H9 (cell line): Measurements from ENCODE around the gene USP12. TPM values are rescaled to one million over a fixed set of nuclear protein-coding genes. Genes with fewer than 3 reads are reported as not detected.

Experiments
- DNase-seq: peaks from one replicate; pipeline ENCODE4 v3.0.0-alpha.2; 2017
- H2AFZ ChIP-seq: one replicate; pipeline ENCODE4 v1.6.1; 2013; ENCODE audit warnings: mild to moderate bottlenecking, low read length, control low read depth, moderate library complexity
- H2AK5ac ChIP-seq: 2 replicates; pipeline ENCODE4 v1.6.1; 2013; ENCODE audit warnings: low read length, control low read depth, mixed read lengths; ENCODE audit not compliant: insufficient read length
- H2BK120ac ChIP-seq: one replicate; pipeline ENCODE4 v1.6.1; 2013; ENCODE audit warnings: low read depth, mild to moderate bottlenecking, low read length, control low read depth, inconsistent platforms; ENCODE audit not compliant: poor library complexity, severe bottlenecking
- H2BK12ac ChIP-seq: 2 replicates; pipeline ENCODE4 v1.6.1; 2013; ENCODE audit warnings: low read length, control low read depth, mixed read lengths, low read depth; ENCODE audit not compliant: insufficient read length
- H2BK15ac ChIP-seq: 2 replicates; pipeline ENCODE4 v1.6.1; 2013; ENCODE audit warnings: low read depth, low read length, control low read depth
- H2BK20ac ChIP-seq: one replicate; pipeline ENCODE4 v1.6.1; 2013; ENCODE audit warnings: low read depth, mild to moderate bottlenecking, low read length, control low read depth, inconsistent platforms; ENCODE audit not compliant: poor library complexity, severe bottlenecking
- H2BK5ac ChIP-seq: 2 replicates; pipeline ENCODE4 v1.6.1; 2013; ENCODE audit warnings: low read length, control low read depth, mixed read lengths; ENCODE audit not compliant: insufficient read length
- H3K14ac ChIP-seq: 2 replicates; pipeline ENCODE4 v1.6.1; 2013; ENCODE audit warnings: low read length, control low read depth; ENCODE audit not compliant: insufficient read depth
- H3K18ac ChIP-seq: 2 replicates; pipeline ENCODE4 v1.6.1; 2013; ENCODE audit warnings: low read depth, mild to moderate bottlenecking, mixed read lengths, low read length, control low read depth; ENCODE audit not compliant: insufficient read length
- H3K23ac ChIP-seq: 2 replicates; pipeline ENCODE4 v1.6.1; 2013; ENCODE audit warnings: low read length, control low read depth, mixed read lengths, low read depth; ENCODE audit not compliant: insufficient read length
- H3K23me2 ChIP-seq: 2 replicates; pipeline ENCODE4 v1.6.1; 2013; ENCODE audit warnings: low read depth, mild to moderate bottlenecking, mixed read lengths, low read length, control low read depth; ENCODE audit not compliant: insufficient read length, poor library complexity, severe bottlenecking
- H3K27ac ChIP-seq: 2 replicates; pipeline ENCODE4 v1.5.1; 2013; ENCODE audit warnings: low read length, control low read depth, mixed read lengths, low read depth; ENCODE audit not compliant: insufficient read length
- H3K27me3 ChIP-seq: 2 replicates; pipeline ENCODE4 v1.6.1; 2013; ENCODE audit warnings: low read length, control low read depth, inconsistent platforms; ENCODE audit not compliant: insufficient read depth
- H3K4ac ChIP-seq: 2 replicates; pipeline ENCODE4 v1.6.1; 2013; ENCODE audit warnings: low read depth, mild to moderate bottlenecking, control low read depth, inconsistent platforms, low read length, moderate library complexity
- H3K4me1 ChIP-seq: 2 replicates; pipeline ENCODE4 v1.6.1; 2013; ENCODE audit warnings: low read length, control low read depth, inconsistent platforms; ENCODE audit not compliant: insufficient read depth
- H3K4me2 ChIP-seq: 2 replicates; pipeline ENCODE4 v1.6.1; 2013; ENCODE audit warnings: low read length, control low read depth, mixed read lengths; ENCODE audit not compliant: insufficient read length, insufficient read depth
- H3K56ac ChIP-seq: 2 replicates; pipeline ENCODE4 v1.6.1; 2013; ENCODE audit warnings: low read depth, mild to moderate bottlenecking, mixed read lengths, low read length, control low read depth; ENCODE audit not compliant: insufficient read length
- H3K79me1 ChIP-seq: 2 replicates; pipeline ENCODE4 v1.6.1; 2013; ENCODE audit warnings: low read depth, mild to moderate bottlenecking, moderate library complexity, low read length, control low read depth, inconsistent platforms; ENCODE audit not compliant: insufficient read depth, poor library complexity, severe bottlenecking
- H3K79me2 ChIP-seq: 2 replicates; pipeline ENCODE4 v1.6.1; 2013; ENCODE audit warnings: low read length, control low read depth, inconsistent platforms; ENCODE audit not compliant: insufficient read depth
- H3K9ac ChIP-seq: 2 replicates; pipeline ENCODE4 v1.6.1; 2013; ENCODE audit warnings: low read length, control low read depth, mixed read lengths; ENCODE audit not compliant: insufficient read length; ENCODE audit errors: extremely low read depth
- H3K9me3 ChIP-seq: one replicate; pipeline ENCODE4 v1.6.1; 2013; ENCODE audit warnings: low read depth, low read length, inconsistent platforms; ENCODE audit not compliant: control insufficient read depth
- H3T11ph ChIP-seq: one replicate; pipeline ENCODE4 v1.6.1; 2013; ENCODE audit warnings: mild to moderate bottlenecking, low read length, control low read depth, inconsistent platforms
- H4K20me1 ChIP-seq: one replicate; pipeline ENCODE4 v1.6.1; 2013; ENCODE audit not compliant: control insufficient read depth, insufficient read length, insufficient read depth
- H4K5ac ChIP-seq: 2 replicates; pipeline ENCODE4 v1.6.1; 2013; ENCODE audit warnings: low read depth, mild to moderate bottlenecking, mixed read lengths, low read length, control low read depth; ENCODE audit not compliant: insufficient read length
- H4K8ac ChIP-seq: replicated peaks from 2 replicates; pipeline ENCODE4 v1.6.1; 2013; ENCODE audit warnings: low read length, control low read depth, mixed read lengths, low read depth; ENCODE audit not compliant: insufficient read length
- H4K91ac ChIP-seq: 2 replicates; pipeline ENCODE4 v1.6.1; 2013; ENCODE audit warnings: low read depth, mild to moderate bottlenecking, moderate library complexity, mixed read lengths, low read length, control low read depth; ENCODE audit not compliant: insufficient read length
- H3K27ac Mint-ChIP-seq, 3 experiments: 2 replicates in 2 of 3; 3 replicates in 1 of 3; pipeline ENCODE4 v1.8.0; 2020 to 2021; ENCODE audit warnings: mixed read lengths in 3 of 3, mild to moderate bottlenecking in 1 of 3, moderate library complexity in 1 of 3
- H3K27me3 Mint-ChIP-seq: 2 replicates; pipeline ENCODE4 v1.8.0; 2021; ENCODE audit warnings: low read depth, mild to moderate bottlenecking, moderate library complexity, mixed read lengths
- H3K36me3 Mint-ChIP-seq, 3 experiments: 2 replicates in 2 of 3; 3 replicates in 1 of 3; pipeline ENCODE4 v1.8.0; 2020 to 2021; ENCODE audit warnings: low read depth in 3 of 3, mixed read lengths in 3 of 3; ENCODE audit not compliant: insufficient read depth in 1 of 3
- H3K4me1 Mint-ChIP-seq, 2 experiments: 2 replicates each; pipeline ENCODE4 v1.8.0; 2020; ENCODE audit warnings: mixed read lengths in 2 of 2
- H3K4me3 Mint-ChIP-seq, 2 experiments: 2 replicates in 1 of 2; 3 replicates in 1 of 2; pipeline ENCODE4 v1.8.0; 2020 to 2021; ENCODE audit warnings: mild to moderate bottlenecking in 2 of 2, mixed read lengths in 2 of 2, moderate library complexity in 1 of 2
- H3K9me3 Mint-ChIP-seq, 2 experiments: 2 replicates in 1 of 2; 3 replicates in 1 of 2; pipeline ENCODE4 v1.8.0; 2020; ENCODE audit warnings: mild to moderate bottlenecking in 2 of 2, mixed read lengths in 2 of 2, moderate library complexity in 1 of 2
- WGBS: extraction: QIAGEN DNeasy Blood & Tissue Kit; methylation state at CpG from one replicate; pipeline ENCODE4 v1.1.7; 2013; ENCODE audit warnings: missing lambda C conversion rate, low lambda C conversion rate, mixed read lengths; ENCODE audit not compliant: insufficient read length; ENCODE audit errors: extremely low coverage; 5-methylcytosine and 5-hydroxymethylcytosine counted together
- total RNA-seq: library from RNA; stranded (reverse); gene quantifications from 2 replicates; pipeline ENCODE4 v1.2.1, GENCODE V29; 2021
- TF ChIP-seq, protein P1 (sequence below): fragments of 200-600 bp; sonication (generic); conservative IDR thresholded peaks from 3 replicates; pipeline ENCODE4 v1.8.0; 2021; ENCODE audit warnings: antibody characterized with exemption, mild to moderate bottlenecking

Gene USP12
- total RNA-seq, 1 experiment from 2014 or later = 24.8 TPM

DNA sequence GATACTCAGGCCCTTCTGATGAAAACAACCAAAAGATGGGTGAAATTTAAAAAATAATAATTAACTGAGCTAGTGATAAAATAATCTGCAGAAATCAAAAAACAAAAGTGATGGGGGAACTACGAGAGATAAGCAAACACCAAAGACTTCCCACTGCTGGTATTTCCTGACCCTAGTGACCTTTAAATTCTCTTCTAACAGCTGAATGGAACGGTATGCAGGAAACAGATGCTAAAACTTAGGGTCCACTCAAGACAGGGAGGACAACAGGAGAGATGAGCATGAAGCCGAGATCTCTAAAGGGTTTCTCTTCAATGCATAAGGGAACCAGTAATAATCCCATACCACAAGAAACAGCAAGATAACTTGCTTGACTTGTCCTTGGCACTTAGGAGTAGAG, 50.8 kb downstream of the USP12 start:
- Mint-ChIP-seq H3K36me3 (peaks cover 26 to 36% (median 35%) of the 10 kb centered on the region in 3 experiments), H3K27ac (peak overlapping the region in 1 of 3 experiments; percentile 21; a peak in 3 of 7 replicates), H3K9me3 (peaks cover 26% of the 10 kb centered on the region in 2 experiments), H3K4me1 (peaks cover 33 to 35% of the 10 kb centered on the region in 2 experiments), H3K4me3 (no peak overlapping the region), H3K27me3 (no peaks in the 10 kb centered on the region)
- no peak overlapping the region for H3K9ac ChIP-seq
- H3K14ac ChIP-seq = no peak overlapping the region
- H4K5ac ChIP-seq = no peak overlapping the region
- TF ChIP-seq, protein P1, sequence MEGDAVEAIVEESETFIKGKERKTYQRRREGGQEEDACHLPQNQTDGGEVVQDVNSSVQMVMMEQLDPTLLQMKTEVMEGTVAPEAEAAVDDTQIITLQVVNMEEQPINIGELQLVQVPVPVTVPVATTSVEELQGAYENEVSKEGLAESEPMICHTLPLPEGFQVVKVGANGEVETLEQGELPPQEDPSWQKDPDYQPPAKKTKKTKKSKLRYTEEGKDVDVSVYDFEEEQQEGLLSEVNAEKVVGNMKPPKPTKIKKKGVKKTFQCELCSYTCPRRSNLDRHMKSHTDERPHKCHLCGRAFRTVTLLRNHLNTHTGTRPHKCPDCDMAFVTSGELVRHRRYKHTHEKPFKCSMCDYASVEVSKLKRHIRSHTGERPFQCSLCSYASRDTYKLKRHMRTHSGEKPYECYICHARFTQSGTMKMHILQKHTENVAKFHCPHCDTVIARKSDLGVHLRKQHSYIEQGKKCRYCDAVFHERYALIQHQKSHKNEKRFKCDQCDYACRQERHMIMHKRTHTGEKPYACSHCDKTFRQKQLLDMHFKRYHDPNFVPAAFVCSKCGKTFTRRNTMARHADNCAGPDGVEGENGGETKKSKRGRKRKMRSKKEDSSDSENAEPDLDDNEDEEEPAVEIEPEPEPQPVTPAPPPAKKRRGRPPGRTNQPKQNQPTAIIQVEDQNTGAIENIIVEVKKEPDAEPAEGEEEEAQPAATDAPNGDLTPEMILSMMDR = no peak
- H3K56ac ChIP-seq = no peak overlapping the region
- no peak overlapping the region for H3K23ac ChIP-seq
- no peak for DNase-seq
- no peak overlapping the region for H2BK15ac ChIP-seq
- no peak overlapping the region for H2BK120ac ChIP-seq
- H3K9me3 ChIP-seq = peaks cover 16% of the 10 kb centered on the region
- no peaks in the 10 kb centered on the region for H3K27me3 ChIP-seq
- H4K8ac ChIP-seq = no peak overlapping the region
- no peaks in the 10 kb centered on the region for H4K20me1 ChIP-seq
- H3K4me2 ChIP-seq = peak overlapping the region; percentile 19
- no peaks in the 10 kb centered on the region for H3K79me1 ChIP-seq
- no peak overlapping the region for H2AFZ ChIP-seq
- H4K91ac ChIP-seq = no peak overlapping the region
- no peak overlapping the region for H3T11ph ChIP-seq
- H2BK20ac ChIP-seq = no peak overlapping the region
- no peak overlapping the region for H3K4ac ChIP-seq
- no peak overlapping the region for H2BK12ac ChIP-seq
- H3K79me2 ChIP-seq = peaks cover 20% of the 10 kb centered on the region; the same call in 1 of the 2 replicates
- H3K18ac ChIP-seq = no peak overlapping the region
- no peak overlapping the region for H3K27ac ChIP-seq
- no peaks in the 10 kb centered on the region for H3K23me2 ChIP-seq
- no peak overlapping the region for H2BK5ac ChIP-seq
- peaks cover 9% of the 10 kb centered on the region for H3K4me1 ChIP-seq
- no peak overlapping the region for H2AK5ac ChIP-seq
- no CpG with 5 or more reads among the region's 3 CpGs for WGBS
